Gastrocnemius medialis (tissue), 4 donors: ENCODE data around the gene NPAS2. TPM values are rescaled to one million over a fixed set of nuclear protein-coding genes. Genes with fewer than 3 reads are reported as not detected.

Experiments
- ATAC-seq, 2 donors: fragments of 150-250 bp; one replicate each; pipeline ENCODE4 v1.9.1; 2016
- DNase-seq, 2 donors: peaks; one replicate each; pipeline ENCODE4 v3.0.0-alpha.2; 2019
- H3K27ac ChIP-seq, 4 donors: fragments of 200-600 bp; sonication (generic); 1 replicate in 1 of 4; 2 replicates in 3 of 4; pipeline ENCODE4 v1.5.1; 2016 to 2018; ENCODE audit warnings: mild to moderate bottlenecking in 2 of 4, moderate library complexity in 1 of 4
- H3K27me3 ChIP-seq, 3 donors: fragments of 200-600 bp; sonication (generic) in 2 of 3; 1 replicate in 1 of 3; 2 replicates in 2 of 3; pipeline versions ENCODE4 v1.5.1 to v1.6.0; 2016 to 2019; ENCODE audit warnings: mild to moderate bottlenecking in 1 of 3, moderate library complexity in 1 of 3
- H3K36me3 ChIP-seq, 2 donors: fragments of 200-600 bp; sonication (generic) in 1 of 2; one replicate each; pipeline ENCODE4 v1.5.1; 2017 to 2018
- H3K4me1 ChIP-seq, 2 donors: fragments of 200-600 bp; sonication (generic) in 1 of 2; one replicate each; pipeline ENCODE4 v1.5.1; 2016 to 2017; ENCODE audit warnings: mild to moderate bottlenecking in 2 of 2
- H3K4me3 ChIP-seq, 4 donors: fragments of 200-600 bp; sonication (generic) in 3 of 4; 1 replicate in 1 of 4; 2 replicates in 3 of 4; pipeline ENCODE4 v1.5.1; 2016 to 2019; ENCODE audit warnings: mild to moderate bottlenecking in 2 of 4
- H3K9me3 ChIP-seq, 3 donors: fragments of 200-600 bp; sonication (generic) in 2 of 3; 1 replicate in 1 of 3; 2 replicates in 2 of 3; pipeline ENCODE4 v1.5.1; 2016 to 2019
- POLR2A ChIP-seq, 2 donors: fragments of 450-650 bp; IDR thresholded peaks; one replicate each; pipeline ENCODE4 v1.6.1; 2017; ENCODE audit warnings: antibody characterized with exemption in 2 of 2, mild to moderate bottlenecking in 2 of 2, moderate library complexity in 2 of 2
- in situ Hi-C, 4 donors: fragments of 200-750 bp; cut with MboI; loops; one replicate each; pipeline versions ENCODE4 v1.15.0 to v1.8.0; 2017; ENCODE audit warnings: low sequenced_read_pairs in 4 of 4
- intact Hi-C: fragments of 100-400 bp; cut with DNase I; formaldehyde crosslinking; loops from one replicate; pipeline ENCODE4 v1.15.1; 2023; ENCODE audit warnings: low total_unique reads
- total RNA-seq, 4 donors: library from RNA; depleted of rRNA; stranded (reverse); fragments of >200 nt; gene quantifications; one replicate each; pipeline versions ENCODE4 v1.1.0 to v1.2.3, GENCODE V29; 2016
- TF ChIP-seq, protein P1 (sequence below), 5 experiments: fragments of 450-650 bp in 3 of 5; fragments of 200-600 bp in 2 of 5; sonication (generic) in 2 of 5; IDR thresholded peaks in 4 of 5; conservative IDR thresholded peaks in 1 of 5; 1 replicate in 4 of 5; 2 replicates in 1 of 5; pipeline ENCODE4 v1.5.1; 2016 to 2019; ENCODE audit warnings: antibody characterized with exemption in 5 of 5, mild to moderate bottlenecking in 3 of 5, moderate library complexity in 3 of 5

Gene NPAS2
- total RNA-seq, 4 donors from 2014 or later, result 11.4 to 48.2 (median 36.6) TPM

DNA sequence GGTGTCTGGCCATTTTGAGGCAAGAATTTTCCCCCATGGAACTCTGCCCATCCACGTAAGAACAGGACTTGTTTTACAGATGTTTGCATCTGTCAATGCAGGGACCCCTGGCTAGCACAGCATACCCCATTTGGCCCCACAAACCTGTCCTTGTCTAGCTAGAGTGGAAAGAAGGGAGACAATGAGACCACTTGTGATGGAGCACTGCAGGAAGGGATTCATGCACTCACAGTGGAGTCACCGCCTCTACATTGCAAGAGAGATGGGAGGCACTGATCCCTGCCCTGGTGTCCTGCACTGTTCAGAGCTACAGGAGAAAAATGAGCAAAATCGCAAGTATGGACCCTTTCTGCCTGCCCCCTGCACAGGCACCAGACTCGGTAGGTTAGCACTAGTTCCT lies 32.5 kb downstream of the NPAS2 start:
- no peaks in the 10 kb centered on the region for H3K27me3 ChIP-seq
- peaks cover 0 to 13% of the 10 kb centered on the region in 2 donors for H3K4me1 ChIP-seq
- no peak for DNase-seq
- no peak for TF ChIP-seq POLR2A (IDR thresholded peaks at IDR 0.05)
- no peak for ATAC-seq
- no peak overlapping the region for H3K27ac ChIP-seq
- intact Hi-C loops, result no loop called here
- in situ Hi-C loops, result no loop called here
- H3K4me3 ChIP-seq, result no peak overlapping the region
- no peaks in the 10 kb centered on the region for H3K36me3 ChIP-seq
- H3K9me3 ChIP-seq, result no peaks in the 10 kb centered on the region

DNA sequence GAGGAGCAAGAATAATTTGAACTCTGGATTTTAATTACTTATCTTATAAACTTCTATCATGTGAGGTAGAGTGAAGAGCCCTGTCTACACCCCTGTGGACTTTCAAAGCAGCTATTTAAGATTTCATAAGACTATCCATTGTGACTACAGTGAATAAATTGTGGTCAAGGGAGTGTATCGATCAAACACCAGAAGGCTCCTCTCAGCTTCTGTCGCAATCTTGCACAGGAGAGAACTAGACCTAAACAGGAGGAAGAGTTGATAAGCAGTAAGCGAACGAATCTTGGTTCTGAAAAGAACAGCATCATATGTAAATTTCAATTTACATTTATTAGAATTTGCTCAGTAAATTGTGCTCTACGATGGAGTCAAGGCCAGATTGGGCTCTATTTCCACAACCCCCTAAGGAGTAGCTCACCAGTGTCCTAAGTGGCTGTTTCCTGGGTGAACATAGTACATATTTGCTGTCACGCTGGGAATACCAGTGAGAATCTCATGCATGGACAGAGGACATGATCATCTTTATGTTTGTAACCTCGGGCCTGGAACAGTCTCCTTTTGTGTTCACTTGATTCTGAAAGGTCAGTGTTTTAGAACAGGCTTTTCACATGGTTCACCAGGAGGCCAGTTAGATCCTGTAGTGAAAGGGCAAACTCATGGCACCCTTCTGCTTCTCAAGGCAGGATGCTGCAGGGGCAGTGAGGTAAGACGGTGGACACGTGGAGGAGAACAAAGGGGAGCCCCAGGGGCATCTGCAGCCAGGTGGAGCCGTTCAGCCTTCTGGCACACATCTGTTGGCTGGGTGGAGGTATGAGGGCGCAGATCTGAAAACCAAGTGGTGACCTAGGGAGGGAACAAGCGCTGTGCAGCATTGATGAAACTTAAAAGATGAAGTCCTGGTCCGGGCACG lies 33.3 kb downstream of the NPAS2 start:
- Histone ChIP-seq H3K27me3 (no peaks in the 10 kb centered on the region), H3K4me3 (no peak overlapping the region), H3K4me1 (peaks cover 0 to 13% of the 10 kb centered on the region in 2 donors), H3K36me3 (no peaks in the 10 kb centered on the region), H3K9me3 (no peaks in the 10 kb centered on the region), H3K27ac (no peak overlapping the region)
- TF ChIP-seq, protein P1, sequence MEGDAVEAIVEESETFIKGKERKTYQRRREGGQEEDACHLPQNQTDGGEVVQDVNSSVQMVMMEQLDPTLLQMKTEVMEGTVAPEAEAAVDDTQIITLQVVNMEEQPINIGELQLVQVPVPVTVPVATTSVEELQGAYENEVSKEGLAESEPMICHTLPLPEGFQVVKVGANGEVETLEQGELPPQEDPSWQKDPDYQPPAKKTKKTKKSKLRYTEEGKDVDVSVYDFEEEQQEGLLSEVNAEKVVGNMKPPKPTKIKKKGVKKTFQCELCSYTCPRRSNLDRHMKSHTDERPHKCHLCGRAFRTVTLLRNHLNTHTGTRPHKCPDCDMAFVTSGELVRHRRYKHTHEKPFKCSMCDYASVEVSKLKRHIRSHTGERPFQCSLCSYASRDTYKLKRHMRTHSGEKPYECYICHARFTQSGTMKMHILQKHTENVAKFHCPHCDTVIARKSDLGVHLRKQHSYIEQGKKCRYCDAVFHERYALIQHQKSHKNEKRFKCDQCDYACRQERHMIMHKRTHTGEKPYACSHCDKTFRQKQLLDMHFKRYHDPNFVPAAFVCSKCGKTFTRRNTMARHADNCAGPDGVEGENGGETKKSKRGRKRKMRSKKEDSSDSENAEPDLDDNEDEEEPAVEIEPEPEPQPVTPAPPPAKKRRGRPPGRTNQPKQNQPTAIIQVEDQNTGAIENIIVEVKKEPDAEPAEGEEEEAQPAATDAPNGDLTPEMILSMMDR (IDR thresholded peaks at IDR 0.05 in 4 of 5, conservative IDR thresholded peaks at IDR 0.05 in 1 of 5), result no peak
- TF ChIP-seq POLR2A (IDR thresholded peaks at IDR 0.05), result no peak
- DNase-seq, result no peak
- ATAC-seq, result no peak
- intact Hi-C loops (no loop called here), in situ Hi-C loops (no loop called here)

DNA sequence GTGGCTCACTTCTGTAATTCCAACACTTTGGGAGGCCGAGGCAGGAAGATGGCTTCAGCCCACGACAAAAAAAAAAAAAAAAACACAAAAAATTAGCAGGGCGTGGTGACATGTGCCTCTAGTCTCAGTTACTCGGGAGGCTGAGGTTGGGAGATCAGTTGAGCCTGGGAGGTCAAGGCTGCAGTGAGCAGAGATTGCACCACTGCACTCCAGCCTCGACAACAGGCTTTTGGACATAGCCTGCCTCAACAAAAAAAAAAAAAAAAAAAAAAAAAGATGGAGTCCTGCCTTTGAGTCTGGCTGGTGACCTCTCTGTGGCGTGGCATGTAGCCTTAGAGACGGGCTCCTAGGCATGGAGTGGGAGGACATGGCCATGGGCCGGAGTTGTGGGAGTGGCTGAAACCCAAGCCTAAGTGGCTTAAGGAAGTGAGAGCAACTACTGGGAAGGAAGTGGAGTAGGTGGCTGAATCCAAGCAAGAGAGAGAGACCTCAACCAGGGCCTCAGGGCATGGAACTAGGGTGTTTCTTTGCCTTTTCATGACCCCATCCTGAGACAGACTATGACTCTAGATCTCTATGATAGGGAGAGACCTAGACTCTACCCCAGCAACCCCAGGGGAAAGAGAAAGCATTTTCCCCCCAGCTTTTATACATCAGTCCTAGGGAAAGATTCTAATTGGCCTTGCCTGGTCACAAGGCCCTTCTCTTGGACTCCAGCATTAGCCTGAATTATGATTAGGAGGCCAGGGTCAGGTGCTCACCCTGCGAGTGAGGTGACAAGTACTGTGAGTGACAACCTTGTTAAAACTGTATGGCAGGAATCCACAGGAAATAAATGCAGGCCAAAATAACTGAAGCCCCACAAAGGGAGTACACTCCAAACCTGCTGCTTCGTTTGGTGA lies 34.2 kb downstream of the NPAS2 start:
- TF ChIP-seq, protein P1 (IDR thresholded peaks at IDR 0.05 in 4 of 5, conservative IDR thresholded peaks at IDR 0.05 in 1 of 5), result no peak
- Histone ChIP-seq H3K4me1 (peaks cover 0 to 12% of the 10 kb centered on the region in 2 donors), H3K4me3 (no peak overlapping the region), H3K9me3 (no peaks in the 10 kb centered on the region), H3K27me3 (no peaks in the 10 kb centered on the region), H3K36me3 (no peaks in the 10 kb centered on the region), H3K27ac (no peak overlapping the region)
- DNase-seq, result no peak
- in situ Hi-C loops (no loop called here), intact Hi-C loops (no loop called here)
- ATAC-seq, result peak in 1 of 2 donors; percentile 14

DNA sequence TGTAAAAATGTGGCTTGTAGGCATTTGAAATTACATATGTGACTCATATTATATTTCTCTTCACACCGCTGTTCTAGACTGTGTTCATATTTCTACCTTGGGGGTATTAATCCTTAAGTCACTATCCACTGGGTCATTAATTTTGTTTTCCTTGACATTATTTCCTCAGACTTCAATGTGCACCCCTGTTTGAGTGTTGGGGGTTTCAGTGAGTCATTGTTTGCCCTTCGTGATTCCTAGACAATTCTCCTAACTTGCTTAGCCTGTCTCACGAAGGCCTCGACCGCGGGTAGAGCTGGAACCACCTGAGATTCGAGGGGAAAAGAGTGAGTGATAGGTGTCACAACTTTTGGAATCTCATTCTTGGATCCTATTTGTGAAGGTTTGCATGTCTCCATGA lies 35.1 kb downstream of the NPAS2 start:
- Histone ChIP-seq H3K27ac (no peak overlapping the region), H3K36me3 (no peaks in the 10 kb centered on the region), H3K4me3 (no peak overlapping the region), H3K4me1 (peaks cover 0 to 4% of the 10 kb centered on the region in 2 donors), H3K9me3 (no peaks in the 10 kb centered on the region), H3K27me3 (no peaks in the 10 kb centered on the region)
- DNase-seq, result no peak
- in situ Hi-C loops (no loop called here), intact Hi-C loops (no loop called here)
- no peak for ATAC-seq
- TF ChIP-seq, protein P1 (IDR thresholded peaks at IDR 0.05 in 4 of 5, conservative IDR thresholded peaks at IDR 0.05 in 1 of 5), result no peak
- TF ChIP-seq POLR2A (IDR thresholded peaks at IDR 0.05), result no peak

- in situ Hi-C loops (no loop called here), intact Hi-C loops (no loop called here)
- DNase-seq (no peak), ATAC-seq (no peak)
- Histone ChIP-seq H3K9me3 (no peaks in the 10 kb centered on the region), H3K27ac (no peak overlapping the region), H3K4me1 (no peaks in the 10 kb centered on the region), H3K4me3 (no peak overlapping the region), H3K36me3 (no peaks in the 10 kb centered on the region), H3K27me3 (no peaks in the 10 kb centered on the region)
- TF ChIP-seq POLR2A (IDR thresholded peaks at IDR 0.05), result no peak
- TF ChIP-seq, protein P1 (IDR thresholded peaks at IDR 0.05 in 4 of 5, conservative IDR thresholded peaks at IDR 0.05 in 1 of 5), result no peak
Measured at GRCh38 chr2:100855606-100856005, 35.7 kb downstream of the NPAS2 start.
